H9 (cell line): ENCODE measurements around the gene PRR23E. TPM values are rescaled to one million over a fixed set of nuclear protein-coding genes. Genes with fewer than 3 reads are reported as not detected.
A peak's percentile ranks its signal among the peaks of the same experiment; 100 is the strongest.

Experiments
- DNase-seq: peaks from one replicate; pipeline ENCODE4 v3.0.0-alpha.2; 2017
- H2AFZ ChIP-seq: one replicate; pipeline ENCODE4 v1.6.1; 2013; ENCODE audit warnings: mild to moderate bottlenecking, low read length, control low read depth, moderate library complexity
- H2AK5ac ChIP-seq: 2 replicates; pipeline ENCODE4 v1.6.1; 2013; ENCODE audit warnings: low read length, control low read depth, mixed read lengths; ENCODE audit not compliant: insufficient read length
- H2BK120ac ChIP-seq: one replicate; pipeline ENCODE4 v1.6.1; 2013; ENCODE audit warnings: low read depth, mild to moderate bottlenecking, low read length, control low read depth, inconsistent platforms; ENCODE audit not compliant: poor library complexity, severe bottlenecking
- H2BK12ac ChIP-seq: 2 replicates; pipeline ENCODE4 v1.6.1; 2013; ENCODE audit warnings: low read length, control low read depth, mixed read lengths, low read depth; ENCODE audit not compliant: insufficient read length
- H2BK15ac ChIP-seq: 2 replicates; pipeline ENCODE4 v1.6.1; 2013; ENCODE audit warnings: low read depth, low read length, control low read depth
- H2BK20ac ChIP-seq: one replicate; pipeline ENCODE4 v1.6.1; 2013; ENCODE audit warnings: low read depth, mild to moderate bottlenecking, low read length, control low read depth, inconsistent platforms; ENCODE audit not compliant: poor library complexity, severe bottlenecking
- H2BK5ac ChIP-seq: 2 replicates; pipeline ENCODE4 v1.6.1; 2013; ENCODE audit warnings: low read length, control low read depth, mixed read lengths; ENCODE audit not compliant: insufficient read length
- H3K14ac ChIP-seq: 2 replicates; pipeline ENCODE4 v1.6.1; 2013; ENCODE audit warnings: low read length, control low read depth; ENCODE audit not compliant: insufficient read depth
- H3K18ac ChIP-seq: 2 replicates; pipeline ENCODE4 v1.6.1; 2013; ENCODE audit warnings: low read depth, mild to moderate bottlenecking, mixed read lengths, low read length, control low read depth; ENCODE audit not compliant: insufficient read length
- H3K23ac ChIP-seq: 2 replicates; pipeline ENCODE4 v1.6.1; 2013; ENCODE audit warnings: low read length, control low read depth, mixed read lengths, low read depth; ENCODE audit not compliant: insufficient read length
- H3K23me2 ChIP-seq: 2 replicates; pipeline ENCODE4 v1.6.1; 2013; ENCODE audit warnings: low read depth, mild to moderate bottlenecking, mixed read lengths, low read length, control low read depth; ENCODE audit not compliant: insufficient read length, poor library complexity, severe bottlenecking
- H3K27ac ChIP-seq: 2 replicates; pipeline ENCODE4 v1.5.1; 2013; ENCODE audit warnings: low read length, control low read depth, mixed read lengths, low read depth; ENCODE audit not compliant: insufficient read length
- H3K27me3 ChIP-seq: 2 replicates; pipeline ENCODE4 v1.6.1; 2013; ENCODE audit warnings: low read length, control low read depth, inconsistent platforms; ENCODE audit not compliant: insufficient read depth
- H3K4ac ChIP-seq: 2 replicates; pipeline ENCODE4 v1.6.1; 2013; ENCODE audit warnings: low read depth, mild to moderate bottlenecking, control low read depth, inconsistent platforms, low read length, moderate library complexity
- H3K4me1 ChIP-seq: 2 replicates; pipeline ENCODE4 v1.6.1; 2013; ENCODE audit warnings: low read length, control low read depth, inconsistent platforms; ENCODE audit not compliant: insufficient read depth
- H3K4me2 ChIP-seq: 2 replicates; pipeline ENCODE4 v1.6.1; 2013; ENCODE audit warnings: low read length, control low read depth, mixed read lengths; ENCODE audit not compliant: insufficient read length, insufficient read depth
- H3K56ac ChIP-seq: 2 replicates; pipeline ENCODE4 v1.6.1; 2013; ENCODE audit warnings: low read depth, mild to moderate bottlenecking, mixed read lengths, low read length, control low read depth; ENCODE audit not compliant: insufficient read length
- H3K79me1 ChIP-seq: 2 replicates; pipeline ENCODE4 v1.6.1; 2013; ENCODE audit warnings: low read depth, mild to moderate bottlenecking, moderate library complexity, low read length, control low read depth, inconsistent platforms; ENCODE audit not compliant: insufficient read depth, poor library complexity, severe bottlenecking
- H3K79me2 ChIP-seq: 2 replicates; pipeline ENCODE4 v1.6.1; 2013; ENCODE audit warnings: low read length, control low read depth, inconsistent platforms; ENCODE audit not compliant: insufficient read depth
- H3K9ac ChIP-seq: 2 replicates; pipeline ENCODE4 v1.6.1; 2013; ENCODE audit warnings: low read length, control low read depth, mixed read lengths; ENCODE audit not compliant: insufficient read length; ENCODE audit errors: extremely low read depth
- H3K9me3 ChIP-seq: one replicate; pipeline ENCODE4 v1.6.1; 2013; ENCODE audit warnings: low read depth, low read length, inconsistent platforms; ENCODE audit not compliant: control insufficient read depth
- H3T11ph ChIP-seq: one replicate; pipeline ENCODE4 v1.6.1; 2013; ENCODE audit warnings: mild to moderate bottlenecking, low read length, control low read depth, inconsistent platforms
- H4K20me1 ChIP-seq: one replicate; pipeline ENCODE4 v1.6.1; 2013; ENCODE audit not compliant: control insufficient read depth, insufficient read length, insufficient read depth
- H4K5ac ChIP-seq: 2 replicates; pipeline ENCODE4 v1.6.1; 2013; ENCODE audit warnings: low read depth, mild to moderate bottlenecking, mixed read lengths, low read length, control low read depth; ENCODE audit not compliant: insufficient read length
- H4K8ac ChIP-seq: replicated peaks from 2 replicates; pipeline ENCODE4 v1.6.1; 2013; ENCODE audit warnings: low read length, control low read depth, mixed read lengths, low read depth; ENCODE audit not compliant: insufficient read length
- H4K91ac ChIP-seq: 2 replicates; pipeline ENCODE4 v1.6.1; 2013; ENCODE audit warnings: low read depth, mild to moderate bottlenecking, moderate library complexity, mixed read lengths, low read length, control low read depth; ENCODE audit not compliant: insufficient read length
- H3K27ac Mint-ChIP-seq, 3 experiments: 2 replicates in 2 of 3; 3 replicates in 1 of 3; pipeline ENCODE4 v1.8.0; 2020 to 2021; ENCODE audit warnings: mixed read lengths in 3 of 3, mild to moderate bottlenecking in 1 of 3, moderate library complexity in 1 of 3
- H3K27me3 Mint-ChIP-seq: 2 replicates; pipeline ENCODE4 v1.8.0; 2021; ENCODE audit warnings: low read depth, mild to moderate bottlenecking, moderate library complexity, mixed read lengths
- H3K36me3 Mint-ChIP-seq, 3 experiments: 2 replicates in 2 of 3; 3 replicates in 1 of 3; pipeline ENCODE4 v1.8.0; 2020 to 2021; ENCODE audit warnings: low read depth in 3 of 3, mixed read lengths in 3 of 3; ENCODE audit not compliant: insufficient read depth in 1 of 3
- H3K4me1 Mint-ChIP-seq, 2 experiments: 2 replicates each; pipeline ENCODE4 v1.8.0; 2020; ENCODE audit warnings: mixed read lengths in 2 of 2
- H3K4me3 Mint-ChIP-seq, 2 experiments: 2 replicates in 1 of 2; 3 replicates in 1 of 2; pipeline ENCODE4 v1.8.0; 2020 to 2021; ENCODE audit warnings: mild to moderate bottlenecking in 2 of 2, mixed read lengths in 2 of 2, moderate library complexity in 1 of 2
- H3K9me3 Mint-ChIP-seq, 2 experiments: 2 replicates in 1 of 2; 3 replicates in 1 of 2; pipeline ENCODE4 v1.8.0; 2020; ENCODE audit warnings: mild to moderate bottlenecking in 2 of 2, mixed read lengths in 2 of 2, moderate library complexity in 1 of 2
- WGBS: extraction: QIAGEN DNeasy Blood & Tissue Kit; methylation state at CpG from one replicate; pipeline ENCODE4 v1.1.7; 2013; ENCODE audit warnings: missing lambda C conversion rate, low lambda C conversion rate, mixed read lengths; ENCODE audit not compliant: insufficient read length; ENCODE audit errors: extremely low coverage; 5-methylcytosine and 5-hydroxymethylcytosine counted together
- total RNA-seq: library from RNA; stranded (reverse); gene quantifications from 2 replicates; pipeline ENCODE4 v1.2.1, GENCODE V29; 2021
- TF ChIP-seq, protein P1 (sequence below): fragments of 200-600 bp; sonication (generic); conservative IDR thresholded peaks from 3 replicates; pipeline ENCODE4 v1.8.0; 2021; ENCODE audit warnings: antibody characterized with exemption, mild to moderate bottlenecking

The PRR23E gene
- total RNA-seq, 1 experiment from 2014 or later, result not detected

DNA sequence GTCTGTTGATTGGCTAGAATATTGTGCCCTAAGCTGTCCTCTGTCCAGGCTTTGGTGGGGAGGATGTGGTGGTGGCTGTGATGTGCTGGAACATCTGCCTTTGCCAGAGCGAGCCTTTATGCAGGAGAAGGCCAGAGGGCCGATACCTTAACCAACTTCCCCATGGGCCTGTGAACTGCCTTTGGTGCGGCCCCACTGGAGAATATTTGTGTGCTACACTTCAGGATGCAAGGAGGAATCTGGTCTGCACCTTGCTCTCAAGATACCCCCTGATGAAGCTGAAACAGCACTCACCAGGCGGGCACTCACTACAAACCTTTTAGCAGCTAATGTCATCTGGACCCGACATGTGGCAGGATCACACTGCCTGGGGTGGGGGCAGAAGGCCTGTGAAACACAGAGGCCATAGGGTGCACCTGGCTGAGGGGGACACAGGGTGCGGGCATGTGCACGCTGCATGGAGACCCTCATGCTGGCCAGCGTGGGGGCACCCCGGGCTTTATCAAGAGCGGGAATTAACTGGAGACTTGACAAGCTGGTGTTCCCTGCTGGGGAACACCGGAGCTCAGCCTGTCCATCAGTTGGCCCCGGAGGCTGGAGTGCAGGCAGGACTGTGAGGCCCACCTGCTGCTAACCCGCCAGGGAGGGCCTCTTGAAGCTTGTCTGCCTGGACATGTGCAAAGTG, 16.4 kb downstream of the PRR23E start:
- Mint-ChIP-seq H3K4me3 (no peak overlapping the region), H3K27ac (no peak overlapping the region), H3K9me3 (no peaks in the 10 kb centered on the region), H3K36me3 (no peaks in the 10 kb centered on the region), H3K27me3 (peaks cover 9% of the 10 kb centered on the region), H3K4me1 (peaks cover 10 to 14% of the 10 kb centered on the region in 2 experiments)
- H3K27ac ChIP-seq, result no peak overlapping the region
- no peak overlapping the region for H3K18ac ChIP-seq
- no peak overlapping the region for H2AK5ac ChIP-seq
- H2BK15ac ChIP-seq, result no peak overlapping the region
- H3K9me3 ChIP-seq, result no peaks in the 10 kb centered on the region
- no peak overlapping the region for H3K14ac ChIP-seq
- H3K27me3 ChIP-seq, result no peaks in the 10 kb centered on the region
- no peaks in the 10 kb centered on the region for H4K20me1 ChIP-seq
- no peak overlapping the region for H3K56ac ChIP-seq
- H3K4me2 ChIP-seq, result no peak overlapping the region
- no peak overlapping the region for H4K8ac ChIP-seq
- H3K9ac ChIP-seq, result no peak overlapping the region
- H3K79me2 ChIP-seq, result no peaks in the 10 kb centered on the region
- H4K5ac ChIP-seq, result no peak overlapping the region
- TF ChIP-seq, protein P1, sequence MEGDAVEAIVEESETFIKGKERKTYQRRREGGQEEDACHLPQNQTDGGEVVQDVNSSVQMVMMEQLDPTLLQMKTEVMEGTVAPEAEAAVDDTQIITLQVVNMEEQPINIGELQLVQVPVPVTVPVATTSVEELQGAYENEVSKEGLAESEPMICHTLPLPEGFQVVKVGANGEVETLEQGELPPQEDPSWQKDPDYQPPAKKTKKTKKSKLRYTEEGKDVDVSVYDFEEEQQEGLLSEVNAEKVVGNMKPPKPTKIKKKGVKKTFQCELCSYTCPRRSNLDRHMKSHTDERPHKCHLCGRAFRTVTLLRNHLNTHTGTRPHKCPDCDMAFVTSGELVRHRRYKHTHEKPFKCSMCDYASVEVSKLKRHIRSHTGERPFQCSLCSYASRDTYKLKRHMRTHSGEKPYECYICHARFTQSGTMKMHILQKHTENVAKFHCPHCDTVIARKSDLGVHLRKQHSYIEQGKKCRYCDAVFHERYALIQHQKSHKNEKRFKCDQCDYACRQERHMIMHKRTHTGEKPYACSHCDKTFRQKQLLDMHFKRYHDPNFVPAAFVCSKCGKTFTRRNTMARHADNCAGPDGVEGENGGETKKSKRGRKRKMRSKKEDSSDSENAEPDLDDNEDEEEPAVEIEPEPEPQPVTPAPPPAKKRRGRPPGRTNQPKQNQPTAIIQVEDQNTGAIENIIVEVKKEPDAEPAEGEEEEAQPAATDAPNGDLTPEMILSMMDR, result no peak
- H2BK120ac ChIP-seq, result no peak overlapping the region
- H3K4me1 ChIP-seq, result no peaks in the 10 kb centered on the region
- H3K23me2 ChIP-seq, result no peaks in the 10 kb centered on the region
- no peak overlapping the region for H2AFZ ChIP-seq
- peak; percentile 20 for DNase-seq
- no peak overlapping the region for H3T11ph ChIP-seq
- no peak overlapping the region for H3K23ac ChIP-seq
- no peak overlapping the region for H2BK12ac ChIP-seq
- H2BK20ac ChIP-seq, result no peak overlapping the region
- H3K79me1 ChIP-seq, result no peaks in the 10 kb centered on the region
- H4K91ac ChIP-seq, result no peak overlapping the region
- H2BK5ac ChIP-seq, result no peak overlapping the region
- no peak overlapping the region for H3K4ac ChIP-seq
- WGBS, result no CpG with 5 or more reads among the region's 13 CpGs
